T-cell (primary cell): ENCODE results near the gene MDP1. TPM values are rescaled to one million over a fixed set of nuclear protein-coding genes. Genes with fewer than 3 reads are reported as not detected.

Experiments
- ATAC-seq, 4 experiments: fragments of 200-7000 bp in 3 of 4; fragments of 150-1000 bp in 1 of 4; cut with Tn5 transposase; replicated peaks in 1 of 4; 1 replicate in 3 of 4; 2 replicates in 1 of 4; pipeline ENCODE4 v1.10.0; 2021; ENCODE audit warnings: moderate library complexity in 3 of 4, mild to moderate bottlenecking in 2 of 4, moderate number of reproducible peaks in 1 of 4
- CTCF ChIA-PET, 2 donors: fragments of 300-600 bp; sonication (Branson Sonifier 250); formaldehyde crosslinking; loops; one replicate each; lab custom pipeline; 2022; ENCODE audit warnings: antibody characterized with exemption in 2 of 2; lab: Charles Lee
- POLR2A ChIA-PET, 2 donors: fragments of 300-600 bp; sonication (Branson Sonifier 250); formaldehyde crosslinking; loops; one replicate each; lab custom pipeline; 2022; ENCODE audit warnings: antibody characterized with exemption in 2 of 2; lab: Charles Lee
- DNase-seq, 35 experiments: peaks; one replicate each; pipeline versions ENCODE4 v3.0.0 to v3.0.0-alpha.2; 2013 to 2023
- H3K27ac ChIP-seq: one replicate; pipeline ENCODE4 v1.5.1; 2013; ENCODE audit warnings: low read length
- H3K27me3 ChIP-seq, 2 experiments: replicated peaks in 1 of 2; 1 replicate in 1 of 2; 2 replicates in 1 of 2; pipeline versions ENCODE4 v1.6.1 to v1.7.0; 2013; ENCODE audit warnings: low read length in 1 of 2, mixed read lengths in 1 of 2; ENCODE audit not compliant: control insufficient read depth in 2 of 2, insufficient read depth in 2 of 2; ENCODE audit errors: extremely low read depth in 1 of 2
- H3K36me3 ChIP-seq, 2 donors: 1 replicate in 1 of 2; 2 replicates in 1 of 2; pipeline versions ENCODE4 v1.6.1 to v1.7.0; 2013; ENCODE audit warnings: low read length in 1 of 2; ENCODE audit not compliant: control insufficient read depth in 2 of 2, insufficient read depth in 1 of 2; ENCODE audit errors: extremely low read depth in 1 of 2
- H3K4me1 ChIP-seq, 2 experiments: 1 replicate in 1 of 2; 2 replicates in 1 of 2; pipeline versions ENCODE4 v1.6.1 to v1.7.0; 2013; ENCODE audit warnings: low read length in 2 of 2, mixed read lengths in 1 of 2; ENCODE audit not compliant: insufficient read depth in 2 of 2, control insufficient read depth in 1 of 2; ENCODE audit errors: extremely low read depth in 1 of 2
- H3K4me3 ChIP-seq, 2 donors: 1 replicate in 1 of 2; 2 replicates in 1 of 2; pipeline versions ENCODE4 v1.5.1 to v1.7.0; 2013; ENCODE audit warnings: mild to moderate bottlenecking in 2 of 2, low read length in 1 of 2, moderate library complexity in 1 of 2; ENCODE audit not compliant: control insufficient read depth in 1 of 2; ENCODE audit errors: extremely low read depth in 1 of 2
- H3K9me3 ChIP-seq: 2 replicates; pipeline ENCODE4 v1.7.0; 2013
- H3K27ac Mint-ChIP-seq, 2 donors: one replicate each; pipeline ENCODE4 v1.8.0; 2020 to 2021; ENCODE audit warnings: mild to moderate bottlenecking in 2 of 2, mixed read lengths in 2 of 2
- H3K27me3 Mint-ChIP-seq, 2 donors: one replicate each; pipeline ENCODE4 v1.8.0; 2021 to 2022; ENCODE audit warnings: mixed read lengths in 2 of 2
- H3K36me3 Mint-ChIP-seq: one replicate; pipeline ENCODE4 v1.8.0; 2021; ENCODE audit warnings: mixed read lengths
- H3K4me1 Mint-ChIP-seq, 3 donors: one replicate each; pipeline ENCODE4 v1.8.0; 2020 to 2022; ENCODE audit warnings: mixed read lengths in 3 of 3, mild to moderate bottlenecking in 1 of 3
- H3K4me3 Mint-ChIP-seq, 3 donors: one replicate each; pipeline ENCODE4 v1.8.0; 2020 to 2022; ENCODE audit warnings: mild to moderate bottlenecking in 3 of 3, mixed read lengths in 3 of 3, moderate library complexity in 3 of 3
- H3K9me3 Mint-ChIP-seq, 3 donors: one replicate each; pipeline ENCODE4 v1.8.0; 2020 to 2022; ENCODE audit warnings: mixed read lengths in 3 of 3
- WGBS: methylation state at CpG from one replicate; pipeline ENCODE4 v1.1.5; 2013; ENCODE audit warnings: missing lambda C conversion rate; ENCODE audit not compliant: insufficient coverage; 5-methylcytosine and 5-hydroxymethylcytosine counted together
- total RNA-seq, 35 experiments: library from RNA in 6 of 35; stranded (reverse) in 6 of 35; fragments of 120-200 nt in 1 of 35; gene quantifications; one replicate each; pipeline versions ENCODE4 v1.2.1 to v1.2.4 and lab custom pipeline; 2013 to 2026

MDP1 gene
- total RNA-seq, 5 donors from 2014 or later (not counting 1 experiment from before 2014, with no cell fraction given) = 7.2 to 17.5 (median 12.1) TPM

GRCh38 chr14:24238527-24239037 lies 22.7 kb upstream of the MDP1 start:
- no peak for ATAC-seq
- Histone ChIP-seq H3K4me3 (no peak overlapping the region), H3K27ac (no peak overlapping the region), H3K27me3 (no peaks in the 10 kb centered on the region), H3K36me3 (peaks cover 11 to 67% of the 10 kb centered on the region in 2 donors), H3K9me3 (no peaks in the 10 kb centered on the region), H3K4me1 (peaks cover 32 to 53% of the 10 kb centered on the region in 2 experiments)
- CTCF ChIA-PET = interaction anchor here in 1 of 2 donors (0.7 kb wide), 1 partner anchor 193 kb away, joined by 3 read pairs; no protein-coding TSS in a partner anchor
- 100% methylated on average over 2 of the region's 5 CpGs for WGBS
- Mint-ChIP-seq H3K4me1 (peaks cover 80 to 85% (median 83%) of the 10 kb centered on the region in 3 donors), H3K27me3 (no peaks in the 10 kb centered on the region), H3K36me3 (peaks cover 54% of the 10 kb centered on the region), H3K4me3 (peak overlapping the region in 2 of 3 donors; percentile 23 to 83), H3K9me3 (no peaks in the 10 kb centered on the region), H3K27ac (peak overlapping the region; percentile 62 to 84)
- no peak for DNase-seq
- POLR2A ChIA-PET = interaction anchor here in 1 of 2 donors (0.5 kb wide), 1 partner anchor 10 kb away, joined by 3 read pairs; no protein-coding TSS in a partner anchor

DNA sequence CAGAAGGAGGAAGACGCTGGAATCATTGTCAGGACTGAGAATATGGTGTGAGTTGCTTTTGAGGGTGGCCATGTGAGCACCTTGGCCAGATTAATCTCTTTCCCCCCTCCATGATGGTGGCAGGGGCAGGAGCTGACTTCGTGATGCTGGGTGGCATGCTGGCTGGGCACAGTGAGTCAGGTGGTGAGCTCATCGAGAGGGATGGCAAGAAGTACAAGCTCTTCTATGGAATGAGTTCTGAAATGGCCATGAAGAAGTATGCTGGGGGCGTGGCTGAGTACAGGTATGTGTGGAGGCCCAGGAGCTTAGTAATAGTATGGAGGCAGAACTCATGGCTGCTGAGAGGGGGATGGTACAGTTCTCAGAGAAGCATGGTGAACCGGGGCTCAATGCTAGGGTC lies 22.3 kb upstream of the MDP1 start:
- ChIA-PET POLR2A (interaction anchor here in 1 of 2 donors (0.5 to 0.6 kb wide), 2 partner anchors 9 to 204 kb away, joined by 3 to 6 read pairs; partner anchors contain the start of gene SDR39U1), CTCF (interaction anchor here in 1 of 2 donors (0.7 kb wide), 1 partner anchor 194 kb away, joined by 3 read pairs; no protein-coding TSS in a partner anchor)
- H3K9me3 ChIP-seq = no peaks in the 10 kb centered on the region
- WGBS = 96% methylated on average over 3 of the region's 5 CpGs
- H3K9me3 Mint-ChIP-seq = no peaks in the 10 kb centered on the region
- peaks cover 33 to 53% of the 10 kb centered on the region in 2 experiments for H3K4me1 ChIP-seq
- no peak overlapping the region for H3K4me3 ChIP-seq
- H3K4me1 Mint-ChIP-seq = peaks cover 80 to 85% (median 83%) of the 10 kb centered on the region in 3 donors
- H3K36me3 ChIP-seq = peaks cover 11 to 67% of the 10 kb centered on the region in 2 donors
- no peaks in the 10 kb centered on the region for H3K27me3 Mint-ChIP-seq
- ATAC-seq = no peak
- H3K27me3 ChIP-seq = no peaks in the 10 kb centered on the region
- H3K27ac ChIP-seq = no peak overlapping the region
- DNase-seq = no peak
- H3K4me3 Mint-ChIP-seq = no peak overlapping the region
- peak overlapping the region; percentile 7 to 84 for H3K27ac Mint-ChIP-seq
- peaks cover 54% of the 10 kb centered on the region for H3K36me3 Mint-ChIP-seq

- Histone ChIP-seq H3K27ac (no peak overlapping the region), H3K4me3 (no peak overlapping the region), H3K36me3 (peaks cover 11 to 67% of the 10 kb centered on the region in 2 donors), H3K27me3 (no peaks in the 10 kb centered on the region), H3K9me3 (no peaks in the 10 kb centered on the region), H3K4me1 (peaks cover 35 to 54% of the 10 kb centered on the region in 2 experiments)
- DNase-seq (no peak), ATAC-seq (no peak)
- Mint-ChIP-seq H3K27me3 (no peaks in the 10 kb centered on the region), H3K36me3 (peaks cover 54% of the 10 kb centered on the region), H3K9me3 (no peaks in the 10 kb centered on the region), H3K4me1 (peaks cover 79 to 86% (median 86%) of the 10 kb centered on the region in 3 donors), H3K27ac (no peak overlapping the region), H3K4me3 (peak overlapping the region in 1 of 3 donors; percentile 9)
- ChIA-PET CTCF (no interaction called here), POLR2A (interaction anchor here in 1 of 2 donors (0.6 kb wide), 1 partner anchor 205 kb away, joined by 6 read pairs; the partner anchor contains the start of gene SDR39U1)
- WGBS = 95% methylated on average over 2 of the region's 2 CpGs
These were observed 21.6 kb upstream of the MDP1 start for GRCh38 chr14:24237463-24237955.

- Mint-ChIP-seq H3K27ac (no peak overlapping the region), H3K4me1 (peaks cover 74 to 84% (median 84%) of the 10 kb centered on the region in 3 donors), H3K36me3 (peaks cover 54% of the 10 kb centered on the region), H3K27me3 (no peaks in the 10 kb centered on the region), H3K9me3 (no peaks in the 10 kb centered on the region), H3K4me3 (no peak overlapping the region)
- 100% methylated on average over 2 of the region's 6 CpGs for WGBS
- no peaks in the 10 kb centered on the region for H3K9me3 ChIP-seq
- H3K27ac ChIP-seq = no peak overlapping the region
- H3K4me1 ChIP-seq = peaks cover 34 to 53% of the 10 kb centered on the region in 2 experiments
- DNase-seq (no peak), ATAC-seq (no peak)
- peaks cover 11 to 67% of the 10 kb centered on the region in 2 donors for H3K36me3 ChIP-seq
- H3K27me3 ChIP-seq = no peaks in the 10 kb centered on the region
- no peak overlapping the region for H3K4me3 ChIP-seq
- ChIA-PET POLR2A (interaction anchor here (0.5 to 0.6 kb wide), 2 partner anchors 46 to 122 kb away, joined by 3 to 5 read pairs; partner anchors contain the start of genes DCAF11 (in 1 of the 2) and NRL (in 1 of the 2)), CTCF (no interaction called here)
These were observed 21.0 kb upstream of the MDP1 start for GRCh38 chr14:24236689-24237462.

GRCh38 chr14:24235804-24236688 lies 20.2 kb upstream of the MDP1 start:
- H3K4me3 ChIP-seq = no peak overlapping the region
- Mint-ChIP-seq H3K9me3 (no peaks in the 10 kb centered on the region), H3K27ac (peak overlapping the region; percentile 65 to 97), H3K36me3 (peaks cover 54% of the 10 kb centered on the region), H3K4me1 (peaks cover 77 to 88% (median 85%) of the 10 kb centered on the region in 3 donors), H3K27me3 (no peaks in the 10 kb centered on the region), H3K4me3 (no peak overlapping the region)
- ATAC-seq (no peak), DNase-seq (no peak)
- H3K9me3 ChIP-seq = no peaks in the 10 kb centered on the region
- H3K4me1 ChIP-seq = peaks cover 35 to 53% of the 10 kb centered on the region in 2 experiments
- no peaks in the 10 kb centered on the region for H3K27me3 ChIP-seq
- H3K36me3 ChIP-seq = peaks cover 11 to 66% of the 10 kb centered on the region in 2 donors
- no peak overlapping the region for H3K27ac ChIP-seq
- CTCF ChIA-PET = no interaction called here
- POLR2A ChIA-PET = interaction anchor here (0.5 to 0.6 kb wide), 2 partner anchors 45 to 121 kb away, joined by 3 to 5 read pairs; partner anchors contain the start of genes DCAF11 (in 1 of the 2) and NRL (in 1 of the 2)
- no CpG with 5 or more reads among the region's 5 CpGs for WGBS
